OCI-LY3 (cell line): ENCODE results near the gene GSTCD.

ENCODE experiments used
- CTCF ChIP-seq: fragments of 200-600, 300-600 bp; sonication (generic); IDR thresholded peaks from 2 replicates; pipeline ENCODE4 v1.5.1; 2014; ENCODE audit warnings: antibody characterized with exemption, low read length, low read depth
- EZH2phosphoT487 ChIP-seq: fragments of 200-600 bp; shearing (Covaris generic); IDR thresholded peaks from 2 replicates; pipeline ENCODE4 v1.6.1; 2018; ENCODE audit warnings: antibody characterized with exemption, mixed run types, low read depth

DNA sequence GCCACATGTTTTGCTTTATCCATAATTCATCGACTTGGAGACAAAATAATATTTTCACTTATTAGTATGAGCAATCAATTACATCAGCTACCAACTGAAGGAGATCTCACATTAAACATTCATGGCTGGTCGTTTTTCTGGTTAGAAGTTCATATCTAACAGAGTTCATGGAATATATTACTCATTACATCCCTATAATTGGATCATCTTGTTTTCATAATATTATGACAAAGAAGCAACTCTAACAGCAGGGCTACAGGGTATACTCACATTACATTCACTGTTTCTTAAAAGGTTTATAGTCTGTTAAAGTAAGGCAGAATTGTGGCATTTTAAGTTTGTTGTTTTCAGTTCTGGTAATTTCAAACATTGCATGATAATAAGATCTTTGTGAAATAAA lies 33.0 kb downstream of the GSTCD start:
- TF ChIP-seq CTCF (no peak), EZH2phosphoT487 (no peak)
